NAMALWA (cell line): ENCODE data around the gene BAIAP2L1.

Source experiments
- DNase-seq: peaks from one replicate; pipeline ENCODE4 v3.0.0-alpha.2; 2015; ENCODE audit warnings: low spot score

Gene BAIAP2L1

DNA sequence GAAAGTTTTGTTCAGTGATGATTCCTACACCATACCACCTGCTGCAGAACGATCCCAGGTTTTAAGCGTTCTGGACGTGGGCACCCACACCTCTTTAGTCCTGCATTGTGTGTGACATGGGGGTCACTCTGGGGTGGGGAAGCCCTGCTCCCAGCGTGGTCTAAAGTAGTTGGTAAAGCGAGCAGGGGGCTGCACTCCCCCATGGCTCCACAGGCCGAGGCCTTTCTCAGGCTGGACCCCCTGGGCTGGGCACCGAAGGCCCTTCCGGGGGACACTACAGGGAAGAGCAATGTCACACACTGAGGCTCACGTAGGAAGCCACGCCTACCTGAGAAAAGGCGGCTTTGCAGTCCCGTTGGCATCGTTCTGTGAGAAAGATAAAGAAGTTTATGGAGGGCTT lies 107.1 kb downstream of the BAIAP2L1 start:
- DNase-seq, result no peak

DNA sequence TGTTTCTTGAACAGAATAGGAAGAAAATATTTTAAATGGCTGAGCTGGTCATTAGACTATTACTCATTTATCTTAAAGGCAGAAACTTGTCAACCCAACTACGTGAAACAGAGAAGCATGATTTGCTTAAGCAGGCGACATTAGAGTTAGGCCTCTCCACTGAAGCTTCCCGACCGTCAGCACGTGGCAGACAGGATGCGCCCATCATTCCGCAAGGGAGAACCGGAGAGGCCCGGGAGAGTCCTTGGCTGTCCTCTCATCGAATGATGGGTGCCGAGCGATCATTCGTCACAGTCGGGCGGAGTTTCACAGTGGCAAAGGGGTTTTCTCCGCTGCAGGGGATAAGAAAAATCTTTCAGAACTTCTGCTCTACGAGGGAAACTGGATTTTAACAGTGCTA lies 107.6 kb downstream of the BAIAP2L1 start:
- DNase-seq, result no peak

- DNase-seq, result peak; percentile 65
Measured at GRCh38 chr7:98291717-98292116, 109.2 kb downstream of the BAIAP2L1 start.

DNA sequence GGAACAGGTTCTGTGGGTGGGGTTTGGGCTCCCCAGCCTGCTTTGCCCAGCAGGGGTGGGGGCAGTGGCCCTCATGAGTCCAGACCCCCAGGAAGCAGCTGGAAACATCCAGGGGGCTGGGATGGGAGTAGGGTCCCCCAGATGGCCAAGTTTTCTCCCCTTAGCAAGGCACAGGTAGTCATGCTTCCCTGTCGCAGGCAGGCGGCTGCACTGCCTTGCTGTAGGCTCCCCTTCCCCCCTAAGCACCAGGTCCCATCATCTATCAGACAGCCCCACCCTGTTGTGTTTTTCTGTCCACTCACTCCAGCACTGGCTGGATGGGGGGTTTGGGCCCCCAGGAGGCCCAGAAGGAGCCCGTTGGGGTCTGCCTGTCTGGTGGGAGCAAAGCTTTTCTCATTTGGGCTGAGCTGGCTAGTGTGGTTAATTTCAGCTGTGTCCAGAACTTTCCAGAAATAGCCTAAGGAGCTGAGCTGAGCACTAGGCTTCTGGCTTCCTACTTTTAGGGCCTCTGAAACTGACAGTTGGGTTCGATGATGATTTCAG lies 111.5 kb downstream of the BAIAP2L1 start:
- no peak for DNase-seq

DNA sequence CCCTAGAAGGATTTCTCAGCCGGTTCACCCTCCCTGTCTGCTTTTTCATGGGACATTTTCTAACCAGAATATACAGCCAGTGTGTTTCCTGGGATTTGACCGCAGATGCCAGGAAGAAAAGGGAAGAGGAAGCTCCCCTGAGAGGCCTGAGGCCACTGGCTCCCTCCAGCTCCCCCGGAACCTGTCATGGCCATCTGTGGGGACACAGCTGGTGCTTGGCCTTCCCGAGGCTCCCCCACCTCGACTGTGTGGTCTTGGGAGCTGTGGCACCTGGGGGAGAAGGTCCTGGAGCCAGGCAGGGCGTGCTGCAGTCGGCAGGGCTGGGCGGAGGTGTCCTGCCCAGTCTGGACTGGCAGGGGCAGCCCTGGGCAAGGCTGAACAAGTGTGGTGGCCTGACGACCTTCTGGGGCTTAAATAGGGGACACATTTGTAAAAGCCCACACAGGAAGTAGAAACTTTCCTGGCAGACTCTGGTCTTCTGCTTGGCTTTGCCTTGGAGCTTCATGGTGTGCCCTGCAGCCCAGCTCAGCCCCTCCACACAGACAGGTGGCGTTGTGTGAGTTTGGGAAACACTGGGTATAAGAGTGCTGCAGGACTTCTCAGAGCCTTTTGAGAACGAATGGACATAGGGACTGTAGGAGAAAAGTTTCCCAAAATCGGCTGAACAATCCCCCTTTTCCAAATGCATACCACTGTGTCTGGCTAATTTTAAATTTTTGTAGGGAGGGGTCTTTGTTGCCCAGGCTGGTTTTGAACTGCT lies 112.6 kb downstream of the BAIAP2L1 start:
- no peak for DNase-seq

DNA sequence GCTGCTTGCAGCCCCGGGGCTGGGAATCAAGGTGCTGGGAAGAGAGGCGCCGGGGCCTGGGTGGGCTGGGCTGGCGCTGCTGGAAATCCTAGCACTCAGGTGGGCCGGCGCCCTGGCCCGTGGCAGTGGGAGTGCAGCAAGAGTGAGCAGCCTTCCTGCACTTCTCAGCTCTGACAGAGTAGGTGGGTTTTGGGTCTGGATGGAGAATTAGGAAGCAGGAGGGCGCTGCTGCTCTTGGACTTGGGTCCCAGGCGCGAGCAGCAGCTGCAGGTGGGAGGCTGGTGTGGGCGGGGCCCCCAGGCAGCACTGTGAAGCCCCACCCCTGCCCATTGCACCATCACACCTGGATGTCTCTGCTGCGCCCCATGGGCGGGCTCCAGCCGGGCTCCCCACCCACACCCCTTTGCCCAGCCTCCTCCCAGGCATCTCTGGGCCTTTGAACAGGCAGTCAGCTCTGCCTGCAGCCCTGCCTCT lies 113.4 kb downstream of the BAIAP2L1 start:
- DNase-seq, result no peak

DNA sequence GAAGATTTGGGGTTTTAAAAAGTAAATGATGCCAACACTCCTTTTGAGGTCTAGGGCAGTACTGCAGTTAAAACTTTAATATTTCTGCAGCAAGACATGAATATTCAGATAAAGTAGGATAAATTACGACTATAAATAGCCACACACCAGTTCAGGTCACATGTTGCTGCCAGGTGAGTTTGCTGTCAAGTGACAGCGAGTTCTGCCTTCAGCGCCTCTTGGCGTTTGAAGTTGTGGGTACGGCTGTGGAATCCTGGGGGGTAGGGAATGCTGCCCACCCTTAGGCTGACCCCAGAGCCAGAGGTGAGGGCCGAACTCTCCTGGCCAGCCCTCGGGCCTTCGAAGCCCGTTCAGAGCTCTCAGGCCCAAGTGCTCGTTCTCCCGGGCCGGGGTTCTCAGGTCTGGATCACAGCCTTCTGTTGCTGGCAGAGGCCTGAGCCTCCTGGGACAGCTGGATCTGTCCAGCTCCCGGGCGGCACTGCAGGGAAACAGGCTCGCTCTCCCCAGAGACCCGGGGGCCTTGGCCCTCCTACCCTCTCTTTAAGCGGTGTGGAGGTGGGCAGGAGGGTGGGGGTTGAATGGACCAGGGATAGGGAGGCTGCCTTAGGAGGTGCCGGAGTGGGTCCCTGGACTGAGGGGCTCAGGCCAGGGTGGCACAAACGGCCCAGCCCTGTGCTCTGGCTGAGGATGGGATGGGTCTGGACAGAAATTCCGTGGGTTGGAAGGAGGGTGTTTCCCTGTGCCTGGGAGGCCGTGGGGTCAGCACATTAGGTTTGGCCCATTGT lies 114.0 kb downstream of the BAIAP2L1 start:
- DNase-seq, result no peak

DNA sequence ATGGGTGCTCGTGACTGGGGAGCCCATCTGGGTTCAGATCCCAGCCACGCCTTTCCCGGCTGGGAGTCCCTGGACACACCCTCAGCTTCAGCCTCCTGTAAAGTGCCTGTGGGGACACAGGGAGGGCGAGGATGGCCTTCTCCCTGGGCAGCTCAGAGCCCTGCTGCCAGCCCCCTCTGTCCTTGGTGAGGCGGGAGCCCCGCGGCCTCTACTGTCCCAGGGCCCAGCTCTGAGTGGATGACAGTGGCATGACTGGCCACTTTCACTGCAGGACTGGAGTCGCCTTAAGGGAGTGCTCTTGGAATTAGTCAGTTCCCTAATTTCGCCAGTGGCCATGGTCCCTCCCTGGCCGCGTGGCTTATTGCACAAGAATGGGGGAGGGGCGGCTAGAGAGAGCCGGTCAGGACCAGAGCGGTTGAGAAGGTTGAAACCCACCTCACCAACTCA lies 114.8 kb downstream of the BAIAP2L1 start:
- DNase-seq, result no peak

- DNase-seq, result no peak
Measured at GRCh38 chr7:98285157-98286092, 115.5 kb downstream of the BAIAP2L1 start.

- DNase-seq, result no peak
Measured at GRCh38 chr7:98284335-98285036, 116.4 kb downstream of the BAIAP2L1 start.

- no peak for DNase-seq
Measured at GRCh38 chr7:98283887-98284222, 117.0 kb downstream of the BAIAP2L1 start.

GRCh38 chr7:98283127-98283886 lies 117.6 kb downstream of the BAIAP2L1 start:
- DNase-seq, result no peak

DNA sequence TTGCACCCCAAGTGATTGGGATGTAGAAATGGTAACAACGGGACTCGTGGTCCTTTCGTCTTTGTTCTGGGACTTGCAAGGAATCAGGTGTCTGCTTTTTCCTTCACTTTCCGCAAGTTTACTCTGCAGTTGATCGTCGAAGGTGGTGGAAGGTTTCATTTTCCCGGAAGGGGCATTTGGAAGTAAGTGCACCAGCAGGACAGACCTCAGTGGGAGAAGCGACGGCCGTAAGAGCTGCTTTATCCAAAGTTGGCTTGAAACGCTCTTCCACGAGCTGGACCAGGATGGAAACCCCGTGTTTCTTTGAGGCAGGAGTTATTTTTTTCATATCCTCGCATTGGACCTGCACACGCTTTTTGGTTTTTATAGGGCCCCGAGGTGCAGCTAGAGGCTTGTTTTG lies 118.2 kb downstream of the BAIAP2L1 start:
- no peak for DNase-seq

GRCh38 chr7:98281757-98282606 lies 118.9 kb downstream of the BAIAP2L1 start:
- peak; percentile 50 for DNase-seq

GRCh38 chr7:98280791-98281756 lies 119.8 kb downstream of the BAIAP2L1 start, which contains the start of gene BRI3:
TSS of gene BRI3 (plus strand) at chr7:98281686. CDS start at chr7:98281796, 110 bp downstream.
- DNase-seq, result peak; percentile 94

GRCh38 chr7:98280296-98280695 lies 120.6 kb downstream of the BAIAP2L1 start:
- DNase-seq, result no peak

DNA sequence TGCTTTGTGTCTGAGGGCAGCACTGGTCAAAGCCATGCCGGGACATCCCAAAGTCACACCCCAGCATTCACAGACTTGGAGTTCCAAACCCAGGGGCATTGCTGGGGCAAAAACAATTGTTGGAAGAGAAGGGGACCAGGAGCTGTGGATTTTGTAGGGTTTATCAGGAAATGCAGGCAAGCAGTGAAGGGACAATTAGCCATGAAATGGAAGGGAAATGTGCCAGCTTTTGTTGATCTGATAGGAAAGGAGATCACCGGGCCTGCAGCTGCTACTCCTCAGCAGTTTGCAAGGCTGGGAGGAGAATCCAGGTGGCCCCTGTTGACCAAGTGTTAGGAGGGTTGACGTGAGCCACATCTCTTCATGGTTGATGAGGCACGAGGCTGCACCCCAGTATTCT lies 122.0 kb downstream of the BAIAP2L1 start:
- no peak for DNase-seq

DNA sequence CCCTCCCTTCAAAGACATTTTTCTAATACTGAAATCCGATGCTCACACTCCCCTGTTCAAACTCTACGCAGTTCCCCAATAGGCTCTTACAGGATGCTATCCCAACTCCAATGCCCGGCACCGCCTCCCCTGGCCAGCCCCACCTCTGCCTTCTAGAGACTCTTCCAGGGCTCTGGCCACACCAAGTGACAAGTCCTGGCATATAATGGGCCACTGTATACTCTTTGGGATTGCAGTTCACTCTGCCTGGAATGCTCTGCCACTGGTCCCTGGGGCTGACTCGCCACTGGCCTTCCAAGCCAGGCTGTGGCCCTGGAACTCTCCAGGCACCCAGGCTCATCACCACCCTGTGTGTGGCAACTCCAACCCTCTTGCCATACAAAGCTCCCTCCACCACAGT lies 122.5 kb downstream of the BAIAP2L1 start:
- DNase-seq, result no peak
